LNCAP (cell line): ENCODE measurements around the gene SH3TC1.

Experiments used
- CTCF ChIP-seq: fragments of 450-650 bp; IDR thresholded peaks from 2 replicates; pipeline ENCODE4 v1.5.1; 2017; ENCODE audit warnings: mild to moderate bottlenecking

Gene SH3TC1

GRCh38 chr4:8205241-8205707, 6.2 kb downstream of the SH3TC1 start:
- TF ChIP-seq CTCF = no peak

GRCh38 chr4:8205749-8206611, 6.9 kb downstream of the SH3TC1 start:
- no peak for TF ChIP-seq CTCF

GRCh38 chr4:8207314-8207713, 8.2 kb downstream of the SH3TC1 start:
- no peak for TF ChIP-seq CTCF

GRCh38 chr4:8208565-8208964, 9.5 kb downstream of the SH3TC1 start:
- TF ChIP-seq CTCF = no peak

GRCh38 chr4:8209181-8209874, 10.2 kb downstream of the SH3TC1 start:
- TF ChIP-seq CTCF = no peak

GRCh38 chr4:8210010-8210409, 10.9 kb downstream of the SH3TC1 start:
- no peak for TF ChIP-seq CTCF

GRCh38 chr4:8210616-8211015, 11.5 kb downstream of the SH3TC1 start:
- TF ChIP-seq CTCF = no peak
